Stimulated activated CD4-positive, alpha-beta T cell treated with anti-CD3 and anti-CD28 coated beads, Interleukin-2, amount 100 ng/mL, for 4 hours (primary cell): Measurements from ENCODE around the gene ACTN1.

ENCODE experiments used
- DNase-seq: peaks from one replicate; pipeline ENCODE4 v3.0.0-alpha.2; 2020; ENCODE audit warnings: low read depth

ACTN1 gene

GRCh38 chr14:68969278-68970033 lies 9.6 kb downstream of the ACTN1 start:
- DNase-seq: no peak

- no peak for DNase-seq
Measured at GRCh38 chr14:68968721-68969120, 10.4 kb downstream of the ACTN1 start.

- peak; percentile 64 for DNase-seq
Measured at GRCh38 chr14:68968051-68968450, 11.1 kb downstream of the ACTN1 start.

GRCh38 chr14:68967459-68967940 lies 11.6 kb downstream of the ACTN1 start:
- DNase-seq: no peak

DNA sequence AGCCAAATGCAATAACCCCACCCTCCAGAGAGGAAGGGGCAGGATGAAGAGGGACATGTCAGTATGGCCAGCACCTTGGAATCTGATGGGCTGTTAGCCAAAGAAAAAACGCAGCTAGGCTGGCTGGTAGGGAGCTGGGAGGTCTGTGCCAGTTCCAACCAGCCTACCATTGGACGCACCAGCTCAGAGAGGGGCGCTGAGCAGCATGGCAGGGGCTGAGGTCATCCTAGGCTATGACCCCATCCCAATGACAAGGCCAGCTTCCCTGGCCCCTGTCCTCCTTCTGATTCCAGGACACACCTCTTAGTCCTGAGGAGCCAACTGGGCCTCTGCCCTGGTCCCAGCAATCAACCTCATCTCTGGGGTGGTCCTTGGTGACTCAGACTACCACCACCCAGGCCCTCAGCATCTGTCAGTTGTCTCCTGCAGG lies 12.2 kb downstream of the ACTN1 start:
- DNase-seq: no peak

- DNase-seq: no peak
Measured at GRCh38 chr14:68965261-68965761, 13.8 kb downstream of the ACTN1 start.

DNA sequence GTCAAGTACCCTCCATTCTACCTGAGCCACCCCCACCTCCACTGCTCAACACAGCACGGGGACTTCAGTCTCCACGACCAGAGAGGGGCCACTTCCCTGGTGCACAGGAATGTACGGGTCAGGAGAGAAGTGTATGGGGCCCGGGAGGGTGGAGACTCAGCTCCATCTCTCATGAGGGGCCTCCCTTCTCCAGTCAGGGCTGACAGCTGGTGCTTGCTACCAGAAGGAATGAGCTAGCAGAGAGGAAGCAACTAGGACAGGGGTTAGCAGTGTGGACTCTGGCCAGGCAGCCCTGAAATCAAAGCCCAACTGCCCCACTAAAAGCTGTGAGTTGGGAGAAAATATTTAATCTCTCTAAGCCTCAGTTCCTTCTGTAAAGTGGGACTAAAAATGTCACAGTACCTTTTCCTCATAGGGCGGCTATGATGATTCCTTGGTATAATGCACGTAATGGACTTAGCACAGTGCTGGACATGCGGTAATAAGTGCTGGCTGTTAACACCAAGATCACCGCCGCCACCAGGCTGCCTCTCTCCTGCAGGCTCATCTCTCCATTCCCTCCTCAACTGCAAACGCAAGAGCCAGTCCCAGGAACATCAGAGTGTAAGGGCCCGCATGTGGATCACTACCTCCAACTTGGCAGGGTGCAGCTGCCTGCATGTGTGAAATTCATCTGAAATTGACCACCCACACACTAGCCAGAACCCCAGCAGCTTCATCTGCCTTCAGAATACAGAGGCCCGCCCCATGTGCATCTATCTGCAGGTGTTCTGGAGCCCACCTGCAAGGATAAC lies 14.6 kb downstream of the ACTN1 start:
- no peak for DNase-seq

- no peak for DNase-seq
Measured at GRCh38 chr14:68962681-68963080, 16.4 kb downstream of the ACTN1 start.

DNA sequence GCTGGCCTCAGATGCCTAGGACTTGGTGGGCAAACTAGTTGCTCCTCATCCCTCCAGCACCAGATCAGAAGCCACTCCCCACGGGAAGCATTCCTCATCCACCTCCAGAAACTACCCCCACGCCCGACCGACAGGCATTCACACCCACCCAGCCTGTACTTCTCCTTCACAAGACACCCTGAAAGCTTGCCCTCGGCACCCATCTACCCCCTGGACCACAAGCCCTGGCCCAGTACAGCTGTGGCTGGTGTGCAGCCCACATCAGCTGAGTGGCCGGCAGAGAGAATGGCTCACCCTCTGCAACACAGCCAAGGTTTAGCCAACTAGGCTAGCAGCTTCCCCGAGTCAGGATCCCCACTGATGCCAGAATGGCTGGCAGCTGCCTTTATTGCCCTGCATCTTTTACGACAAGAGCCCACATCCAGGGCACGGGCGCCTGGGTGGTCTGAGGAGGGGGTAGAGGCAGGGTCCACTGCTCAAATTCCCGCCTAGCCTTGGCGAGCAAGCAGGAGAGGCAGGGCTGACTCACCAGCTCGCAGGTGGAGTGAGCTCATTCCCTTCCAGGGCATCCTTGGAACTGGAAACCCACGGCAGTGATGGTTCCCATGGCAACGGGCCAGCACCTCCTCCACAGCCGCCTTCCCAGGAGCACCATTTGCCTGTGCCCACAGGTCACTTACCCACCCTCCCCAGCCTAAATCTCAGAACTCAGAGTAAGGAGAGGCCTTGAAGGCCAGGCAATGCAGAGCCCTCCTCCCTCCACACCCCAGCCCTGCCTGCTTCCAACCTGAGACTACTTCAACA lies 17.1 kb downstream of the ACTN1 start:
- no peak for DNase-seq

- no peak for DNase-seq
Measured at GRCh38 chr14:68961361-68961760, 17.7 kb downstream of the ACTN1 start.

DNA sequence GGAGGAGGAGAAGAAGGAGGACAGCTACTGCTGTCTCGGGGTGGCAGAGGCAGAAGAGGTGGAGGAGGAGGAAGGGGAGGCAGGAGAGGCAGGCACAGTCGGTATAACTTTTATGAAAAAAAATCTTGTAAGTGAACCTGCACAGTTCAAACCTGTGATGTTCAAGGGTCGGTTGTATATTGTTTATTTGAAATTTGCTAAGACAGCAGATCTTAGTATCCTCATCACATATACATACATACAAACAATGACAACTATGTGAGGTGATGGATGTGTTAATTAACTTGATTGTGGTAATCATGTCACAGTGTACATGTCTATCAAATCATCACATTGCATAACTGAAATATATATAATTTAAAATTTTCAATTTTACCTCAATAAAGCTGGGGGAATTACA lies 19.0 kb downstream of the ACTN1 start:
- DNase-seq: no peak

GRCh38 chr14:68959035-68959434 lies 20.1 kb downstream of the ACTN1 start:
- DNase-seq: no peak

DNA sequence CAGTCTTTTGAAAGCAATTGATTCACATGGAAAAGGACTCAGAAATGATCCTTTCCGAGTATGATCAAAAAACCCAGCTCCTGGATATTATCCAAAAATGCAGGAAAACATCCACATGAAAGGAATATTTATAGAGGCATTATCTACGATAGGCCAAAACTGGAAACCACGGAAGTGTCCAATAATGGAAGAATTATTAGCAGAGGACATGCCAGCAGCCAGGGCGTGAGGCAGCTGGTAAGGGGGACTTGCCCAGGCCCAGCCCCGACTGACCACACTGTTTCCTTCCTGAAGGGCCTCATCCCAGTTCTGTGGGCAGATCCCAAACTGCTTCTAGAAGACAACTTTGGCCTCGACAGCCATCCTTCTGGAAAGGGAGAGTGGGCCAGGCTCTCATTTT lies 20.5 kb downstream of the ACTN1 start:
- DNase-seq: no peak

GRCh38 chr14:68957775-68958174 lies 21.3 kb downstream of the ACTN1 start:
- DNase-seq: no peak

DNA sequence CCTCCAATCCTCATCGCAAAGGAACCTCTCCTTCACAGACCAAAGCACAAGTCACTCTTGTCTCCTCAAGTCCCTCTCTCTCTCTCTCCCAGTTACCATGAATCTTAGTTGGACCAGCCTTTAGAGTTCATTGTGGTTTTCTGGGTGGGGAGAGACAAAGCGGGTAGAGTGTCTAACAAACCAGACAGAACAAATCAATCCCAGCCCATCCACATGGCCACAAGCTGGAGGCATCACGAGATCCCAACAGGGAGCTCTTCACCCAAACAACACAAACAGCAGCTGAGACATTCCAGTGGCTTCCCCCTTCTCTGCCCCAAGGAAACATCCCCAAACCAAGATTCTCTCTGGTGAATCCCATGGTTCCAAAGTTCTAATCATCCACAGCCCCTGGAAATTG lies 22.4 kb downstream of the ACTN1 start:
- DNase-seq: no peak

- DNase-seq: no peak
Measured at GRCh38 chr14:68955851-68956179, 23.3 kb downstream of the ACTN1 start.

DNA sequence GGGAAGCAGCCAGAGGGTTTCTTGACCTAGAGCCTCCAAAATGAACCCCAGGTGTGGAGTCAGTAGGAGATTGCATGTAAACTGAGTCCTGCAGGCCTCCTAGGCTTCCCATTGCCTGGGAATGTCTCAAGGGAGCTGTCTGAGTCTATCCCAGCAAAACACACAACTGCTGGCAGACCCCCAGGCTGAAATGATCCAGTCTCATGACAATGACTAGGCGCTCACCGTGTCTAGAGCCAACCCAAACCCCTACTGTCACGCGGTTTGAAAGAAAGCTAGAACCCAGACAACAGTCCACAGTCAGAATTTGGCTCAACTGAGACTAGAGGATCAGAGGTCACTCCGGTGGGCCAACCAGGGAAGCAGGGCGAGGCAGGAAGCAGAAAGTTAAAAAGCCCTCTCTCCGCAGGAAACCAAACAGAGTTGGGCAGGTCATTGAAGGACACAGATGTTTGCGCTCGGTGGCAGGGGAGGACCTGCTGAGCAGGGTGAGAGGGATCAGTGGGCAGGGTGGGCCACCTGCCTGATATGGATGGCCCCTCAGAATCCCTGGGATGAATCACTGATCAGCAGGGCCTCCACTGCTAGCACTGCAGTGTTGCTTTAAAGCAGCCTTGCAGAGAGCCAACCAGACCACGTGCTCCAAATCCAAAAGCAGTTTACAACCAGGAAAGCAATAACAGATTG lies 23.8 kb downstream of the ACTN1 start:
- no peak for DNase-seq

- no peak for DNase-seq
Measured at GRCh38 chr14:68953196-68953555, 25.9 kb downstream of the ACTN1 start.

DNA sequence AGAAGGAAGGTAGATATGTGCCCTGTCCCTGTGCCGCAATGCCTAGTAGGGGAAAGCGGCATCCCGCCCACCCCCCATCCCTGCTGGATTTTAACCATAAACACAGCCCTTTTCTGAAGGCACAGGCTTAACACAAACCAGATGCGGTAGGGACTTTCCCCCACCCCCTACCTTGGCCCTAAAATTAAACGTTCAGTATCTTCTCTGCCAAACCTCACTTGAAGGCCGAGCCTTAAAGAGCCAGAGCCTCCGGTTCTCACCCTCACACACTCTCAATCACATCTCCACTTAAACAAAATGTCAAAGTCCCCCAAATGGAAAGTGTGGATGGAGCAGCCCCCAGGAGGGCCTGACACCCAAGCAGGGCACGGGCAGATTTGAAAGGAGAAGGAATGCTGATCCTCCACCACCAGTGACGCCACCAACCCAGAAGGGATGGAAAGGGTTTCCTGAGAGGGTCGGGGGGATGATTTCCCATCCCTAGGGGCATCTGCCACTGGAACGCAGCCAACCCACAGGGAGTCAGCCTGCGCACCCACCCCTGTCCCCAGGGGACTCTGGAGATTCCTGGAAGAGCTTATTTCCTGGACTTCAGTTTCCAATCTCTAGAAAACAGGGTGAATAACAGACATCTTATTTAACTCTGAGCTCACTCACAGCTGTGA lies 26.4 kb downstream of the ACTN1 start:
- DNase-seq: no peak

- no peak for DNase-seq
Measured at GRCh38 chr14:68951800-68952530, 27.1 kb downstream of the ACTN1 start.
